A549 (cell line): ENCODE results near the gene LMF1. TPM values are rescaled to one million over a fixed set of nuclear protein-coding genes. Genes with fewer than 3 reads are reported as not detected.

Experiments
- ATAC-seq, 2 experiments: fragments of 200-7000 bp in 1 of 2; fragments of >200 bp in 1 of 2; cut with Nextera tagmentation in 1 of 2; cut with Tn5 transposase in 1 of 2; 3 replicates each; pipeline versions ENCODE4 v1.8.0 to v1.9.1; 2018 to 2020; ENCODE audit warnings: mild to moderate bottlenecking in 1 of 2, moderate library complexity in 1 of 2
- CTCF ChIA-PET: fragments of 300-600 bp; sonication (Branson Sonifier 250); formaldehyde crosslinking; extraction: SDS; loops from one replicate; lab custom pipeline; 2021; ENCODE audit warnings: antibody characterized with exemption, inconsistent platforms; lab: Yijun Ruan, JAX
- POLR2A ChIA-PET: fragments of 350-600 bp; formaldehyde crosslinking; extraction: SDS; loops from one replicate; lab custom pipeline; 2021; ENCODE audit warnings: antibody characterized with exemption, inconsistent platforms; lab: Yijun Ruan, JAX
- DNase-seq, 2 experiments: peaks; one replicate each; pipeline versions ENCODE4 v3.0.0 to v3.0.0-alpha.2; 2011 to 2016; ENCODE audit warnings: low read depth in 1 of 2, low spot score in 1 of 2
- FAIRE-seq: peaks from 2 replicates; lab custom pipeline; 2011; peaks lifted over from hg19 to GRCh38; lab: Jason Lieb, UNC
- H3K27ac ChIP-seq, 2 experiments: fragments of >200 bp; sonication (Bioruptor Twin); formaldehyde crosslinking; 3 replicates each; pipeline ENCODE4 v1.5.1; 2016 to 2017
- H3K4me1 ChIP-seq: fragments of >200 bp; sonication (Bioruptor Twin); formaldehyde crosslinking; 3 replicates; pipeline ENCODE4 v1.6.1; 2016
- H3K4me2 ChIP-seq: fragments of >200 bp; sonication (Bioruptor Twin); formaldehyde crosslinking; 3 replicates; pipeline ENCODE4 v1.6.1; 2016
- H3K4me3 ChIP-seq: fragments of >200 bp; sonication (Bioruptor Twin); formaldehyde crosslinking; 3 replicates; pipeline ENCODE4 v1.5.1; 2016
- H3K9me3 ChIP-seq: fragments of >200 bp; sonication (Bioruptor Twin); formaldehyde crosslinking; 3 replicates; pipeline ENCODE4 v1.6.1; 2016
- BCL3 ChIP-seq: fragments of >200 bp; sonication (Bioruptor Twin); formaldehyde crosslinking; IDR thresholded peaks from 3 replicates; pipeline ENCODE4 v1.6.1; 2016
- CBX2 ChIP-seq: fragments of 200-600 bp; sonication (generic); IDR thresholded peaks from 2 replicates; pipeline ENCODE4 v1.6.1; 2016; ENCODE audit warnings: low read depth, mild to moderate bottlenecking, borderline replicate concordance
- CBX8 ChIP-seq: fragments of 200-600 bp; sonication (generic); IDR thresholded peaks from 2 replicates; pipeline ENCODE4 v1.6.1; 2016
- CEBPB ChIP-seq, 2 experiments: fragments of >200 bp in 1 of 2; sonication (Bioruptor Twin) in 1 of 2; formaldehyde crosslinking in 1 of 2; IDR thresholded peaks; 2 replicates each; pipeline ENCODE4 v1.6.1; 2012 to 2016
- CHD4 ChIP-seq: fragments of 200-600 bp; sonication (generic); IDR thresholded peaks from 2 replicates; pipeline ENCODE4 v1.6.1; 2016; ENCODE audit warnings: antibody characterized with exemption, mild to moderate bottlenecking, borderline replicate concordance
- E2F6 ChIP-seq: IDR thresholded peaks from 2 replicates; pipeline ENCODE4 v1.6.1; 2012; ENCODE audit warnings: low read depth, borderline replicate concordance
- EHF ChIP-seq: fragments of 250-450 bp; sonication (Bioruptor Pico); IDR thresholded peaks from 2 replicates; pipeline ENCODE4 v1.5.0; 2020; ENCODE audit warnings: mild to moderate bottlenecking
- ELK1 ChIP-seq: fragments of 150-350 bp; IDR thresholded peaks from 2 replicates; pipeline ENCODE4 v1.6.1; 2014; ENCODE audit warnings: low read depth, mild to moderate bottlenecking, low read length
- FOXS1 ChIP-seq: fragments of 250-450 bp; sonication (Bioruptor Pico); IDR thresholded peaks from 2 replicates; pipeline ENCODE4 v1.5.0; 2020; ENCODE audit warnings: mild to moderate bottlenecking, moderate library complexity
- GATA3 ChIP-seq: IDR thresholded peaks from 2 replicates; pipeline ENCODE4 v1.6.1; 2012; ENCODE audit warnings: borderline replicate concordance
- HMGXB4 ChIP-seq: fragments of 250-450 bp; sonication (Bioruptor Pico); IDR thresholded peaks from 2 replicates; pipeline ENCODE4 v1.5.0; 2021; ENCODE audit warnings: mild to moderate bottlenecking, moderate library complexity, borderline replicate concordance
- HOXB13 ChIP-seq: fragments of 250-450 bp; sonication (Bioruptor Pico); IDR thresholded peaks from 2 replicates; pipeline ENCODE4 v1.5.0; 2020; ENCODE audit warnings: low read depth, mild to moderate bottlenecking, moderate library complexity
- HOXB5 ChIP-seq: fragments of 250-450 bp; sonication (Bioruptor Pico); IDR thresholded peaks from 2 replicates; pipeline ENCODE4 v1.5.0; 2020; ENCODE audit warnings: mild to moderate bottlenecking, moderate library complexity
- JUN ChIP-seq, 2 experiments: fragments of >200 bp; sonication (Bioruptor Twin); formaldehyde crosslinking; IDR thresholded peaks; 2 replicates in 1 of 2; 3 replicates in 1 of 2; pipeline ENCODE4 v1.6.1; 2016 to 2017
- JUNB ChIP-seq: fragments of >200 bp; sonication (Bioruptor Twin); formaldehyde crosslinking; IDR thresholded peaks from 2 replicates; pipeline ENCODE4 v1.6.1; 2016
- KDM1A ChIP-seq: fragments of 200-600 bp; sonication (generic); IDR thresholded peaks from 2 replicates; pipeline ENCODE4 v1.6.1; 2016; ENCODE audit warnings: low read depth, mild to moderate bottlenecking
- KDM5A ChIP-seq: fragments of 200-600 bp; sonication (generic); IDR thresholded peaks from 2 replicates; pipeline ENCODE4 v1.6.1; 2016; ENCODE audit warnings: antibody characterized with exemption, mild to moderate bottlenecking
- MAFK ChIP-seq: fragments of 450-650 bp; IDR thresholded peaks from 2 replicates; pipeline ENCODE4 v1.6.1; 2014; ENCODE audit not compliant: partially characterized antibody
- MAZ ChIP-seq: fragments of 150-350 bp; IDR thresholded peaks from 2 replicates; pipeline ENCODE4 v1.6.1; 2014; ENCODE audit warnings: antibody characterized with exemption, low read depth, low read length, borderline replicate concordance
- MYC ChIP-seq: IDR thresholded peaks from 2 replicates; pipeline ENCODE4 v1.6.1; 2012; ENCODE audit warnings: mild to moderate bottlenecking, inconsistent platforms, low read length, improper control_type of control experiment, borderline replicate concordance
- NFE2L2 ChIP-seq: fragments of 150-350 bp; conservative IDR thresholded peaks from 2 replicates; pipeline ENCODE4 v1.6.1; 2014; ENCODE audit warnings: low read length
- NR3C1 ChIP-seq: fragments of >200 bp; sonication (Bioruptor Twin); formaldehyde crosslinking; IDR thresholded peaks from 3 replicates; pipeline ENCODE4 v1.6.1; 2017
- POLR2A ChIP-seq: IDR thresholded peaks from 2 replicates; pipeline ENCODE4 v1.6.1; 2012; ENCODE audit warnings: mild to moderate bottlenecking, low read length
- POLR2AphosphoS2 ChIP-seq: conservative IDR thresholded peaks from 2 replicates; pipeline ENCODE4 v1.6.1; 2012; ENCODE audit warnings: low read length, improper control_type of control experiment, inconsistent platforms
- RAD21 ChIP-seq, 2 experiments: fragments of >200 bp in 1 of 2; sonication (Bioruptor Twin) in 1 of 2; formaldehyde crosslinking in 1 of 2; IDR thresholded peaks in 1 of 2; conservative IDR thresholded peaks in 1 of 2; 2 replicates in 1 of 2; 3 replicates in 1 of 2; pipeline ENCODE4 v1.6.1; 2012 to 2018; ENCODE audit warnings: inconsistent platforms in 1 of 2
- RFX5 ChIP-seq: fragments of 450-650 bp; IDR thresholded peaks from 2 replicates; pipeline ENCODE4 v1.7.1; 2014; ENCODE audit warnings: antibody characterized with exemption, mild to moderate bottlenecking, moderate library complexity
- RNF2 ChIP-seq: fragments of 200-600 bp; sonication (generic); IDR thresholded peaks from 2 replicates; pipeline ENCODE4 v1.6.1; 2016; ENCODE audit warnings: low read depth, mild to moderate bottlenecking, antibody characterized with exemption, moderate library complexity, borderline replicate concordance
- SREBF2 ChIP-seq: fragments of 450-650 bp; IDR thresholded peaks from 2 replicates; pipeline ENCODE4 v1.6.1; 2014; ENCODE audit warnings: mild to moderate bottlenecking, moderate library complexity
- ZC3H11A ChIP-seq: fragments of 450-650 bp; IDR thresholded peaks from 2 replicates; pipeline ENCODE4 v1.6.1; 2014; ENCODE audit warnings: antibody characterized with exemption, mild to moderate bottlenecking
- ZSCAN20 ChIP-seq: fragments of 250-450 bp; sonication (Bioruptor Pico); IDR thresholded peaks from 2 replicates; pipeline ENCODE4 v1.8.0; 2022; ENCODE audit warnings: mild to moderate bottlenecking, moderate library complexity
- WGBS: methylation state at CpG from one replicate; pipeline ENCODE4 v1.1.6; 2017; ENCODE audit errors: missing lambda C conversion rate; 5-methylcytosine and 5-hydroxymethylcytosine counted together
- polyA plus RNA-seq, 4 experiments: library from polyadenylated mRNA; depleted of rRNA in 3 of 4; stranded (reverse); fragments of >200 nt; fragmentation: RNase III in 1 of 4; extraction: RNeasy Plus Mini Kit Qiagen cat#74134 plus additional on column Dnase treatment in 1 of 4; gene quantifications; 2 replicates in 3 of 4; 3 replicates in 1 of 4; pipeline ENCODE4 v1.2.3, GENCODE V29; 2011 to 2017
- TF ChIP-seq, protein P1 (sequence below): fragments of 450-650 bp; IDR thresholded peaks from 2 replicates; pipeline ENCODE4 v1.6.1; 2014; ENCODE audit warnings: antibody characterized with exemption

Gene LMF1
- polyA plus RNA-seq, 2 of the 4 experiments (the other 2 are of a cell fraction), result 8.8 to 10.9 TPM

GRCh38 chr16:946048-946395 lies 24.8 kb downstream of the LMF1 start:
- 95% methylated on average over 8 of the region's 8 CpGs for WGBS
- H3K4me2 ChIP-seq, result no peak overlapping the region
- H3K9me3 ChIP-seq, result no peaks in the 10 kb centered on the region
- H3K4me1 ChIP-seq, result no peaks in the 10 kb centered on the region
- TF ChIP-seq CHD4 (no peak), POLR2A (no peak), CBX2 (no peak), CEBPB (IDR thresholded peaks at IDR 0.05) (no peak), MAFK (no peak), POLR2AphosphoS2 (no peak), JUN (IDR thresholded peaks at IDR 0.05) (no peak)
- TF ChIP-seq, protein P1, sequence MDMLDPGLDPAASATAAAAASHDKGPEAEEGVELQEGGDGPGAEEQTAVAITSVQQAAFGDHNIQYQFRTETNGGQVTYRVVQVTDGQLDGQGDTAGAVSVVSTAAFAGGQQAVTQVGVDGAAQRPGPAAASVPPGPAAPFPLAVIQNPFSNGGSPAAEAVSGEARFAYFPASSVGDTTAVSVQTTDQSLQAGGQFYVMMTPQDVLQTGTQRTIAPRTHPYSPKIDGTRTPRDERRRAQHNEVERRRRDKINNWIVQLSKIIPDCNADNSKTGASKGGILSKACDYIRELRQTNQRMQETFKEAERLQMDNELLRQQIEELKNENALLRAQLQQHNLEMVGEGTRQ, result no peak
- H3K27ac ChIP-seq, result no peak overlapping the region
- CTCF ChIA-PET, result interaction anchor here (0.7 to 1.0 kb wide), 2 partner anchors 8 to 17 kb away, joined by 3 to 4 read pairs; no protein-coding TSS in a partner anchor
- DNase-seq (no peak), ATAC-seq (no peak), FAIRE-seq (no peak)
- POLR2A ChIA-PET, result no interaction called here
- no peak overlapping the region for H3K4me3 ChIP-seq

DNA sequence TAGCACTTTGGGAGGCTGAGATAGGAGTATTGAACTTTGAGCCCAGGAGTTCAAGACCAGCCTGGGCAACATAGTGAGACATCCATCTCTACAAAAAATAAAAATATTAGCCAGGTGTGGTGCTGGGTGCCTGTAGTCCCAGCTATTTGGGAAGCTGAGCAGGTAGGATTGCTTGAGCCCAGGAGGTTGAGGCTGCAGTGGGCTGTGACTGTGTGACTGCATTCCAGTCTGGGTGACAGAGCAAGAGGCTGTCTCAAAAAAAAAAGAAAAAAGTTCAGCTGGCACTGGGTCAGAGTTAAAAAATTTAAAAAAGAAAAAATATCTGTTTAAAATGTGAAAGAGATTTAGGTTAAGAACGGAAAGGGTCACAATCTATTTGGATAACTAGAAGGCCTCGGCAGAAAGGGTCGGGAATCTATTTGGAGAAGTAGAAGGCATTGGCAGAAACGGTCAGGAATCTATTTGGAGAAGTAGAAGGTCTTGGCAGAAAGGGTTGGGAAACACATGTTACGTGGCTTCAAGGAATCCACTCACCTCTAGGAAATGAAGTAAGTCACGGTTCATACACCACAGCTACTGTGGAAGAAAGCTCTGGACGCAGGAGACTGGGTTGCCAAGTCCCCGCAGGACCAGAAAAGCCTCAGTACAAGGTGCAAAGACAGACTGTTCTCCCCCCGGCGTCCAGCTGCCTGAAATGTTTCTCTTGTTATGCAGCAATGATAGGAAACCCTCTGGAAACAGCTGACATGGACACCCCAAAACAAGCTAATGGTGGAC lies 25.3 kb downstream of the LMF1 start:
- TF ChIP-seq JUNB, result no peak
- TF ChIP-seq KDM5A, result no peak
- TF ChIP-seq MAZ, result no peak
- no peak for TF ChIP-seq FOXS1 (CRISPR knock-in tag)
- no peak for TF ChIP-seq EHF (CRISPR knock-in tag)
- no peak for TF ChIP-seq NFE2L2
- no peak for TF ChIP-seq RFX5
- no peak for TF ChIP-seq MYC
- TF ChIP-seq ELK1, result no peak
- no peak for TF ChIP-seq CBX8
- no peak for TF ChIP-seq NR3C1
- no peak for TF ChIP-seq HMGXB4 (CRISPR knock-in tag)
- no peak for TF ChIP-seq JUN (IDR thresholded peaks at IDR 0.05)
- TF ChIP-seq CBX2, result no peak
- WGBS, result 73% methylated on average over 10 of the region's 10 CpGs
- no peaks in the 10 kb centered on the region for H3K9me3 ChIP-seq
- FAIRE-seq, result no peak
- no peak overlapping the region for H3K27ac ChIP-seq
- ChIA-PET CTCF (interaction anchor here (0.7 to 1.0 kb wide), 3 partner anchors 8 to 299 kb away, joined by 3 to 4 read pairs (median 4); no protein-coding TSS in a partner anchor), POLR2A (no interaction called here)
- H3K4me2 ChIP-seq, result no peak overlapping the region
- no peaks in the 10 kb centered on the region for H3K4me1 ChIP-seq
- no peak; a peak in 1 of 6 replicates for ATAC-seq
- DNase-seq, result no peak
- no peak overlapping the region for H3K4me3 ChIP-seq

DNA sequence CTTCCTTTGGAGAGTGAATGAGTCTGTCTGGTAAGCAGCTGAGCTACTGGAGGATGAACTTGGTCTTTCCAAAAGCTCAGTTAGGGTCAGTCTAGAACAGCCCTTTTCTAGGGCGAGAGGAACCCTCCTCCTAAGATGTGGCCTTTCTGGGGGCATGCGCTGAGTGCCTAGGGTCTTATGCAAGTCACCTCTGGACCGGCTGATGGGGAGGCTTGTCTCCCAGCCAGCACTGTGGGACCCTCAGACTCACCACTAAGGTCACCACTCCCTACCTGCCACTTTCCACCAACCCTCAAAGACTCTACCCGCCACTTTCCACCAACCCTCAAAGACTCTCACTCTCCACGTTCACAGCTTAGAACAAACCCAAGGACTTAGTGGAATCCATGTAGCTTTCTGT lies 26.8 kb downstream of the LMF1 start:
- DNase-seq (no peak), ATAC-seq (no peak), FAIRE-seq (no peak)
- H3K4me2 ChIP-seq, result no peak overlapping the region
- POLR2A ChIA-PET, result no interaction called here
- H3K4me3 ChIP-seq, result no peak overlapping the region
- WGBS, result 86% methylated on average over 5 of the region's 5 CpGs
- no peak overlapping the region for H3K27ac ChIP-seq
- H3K9me3 ChIP-seq, result no peaks in the 10 kb centered on the region
- CTCF ChIA-PET, result no interaction called here
- H3K4me1 ChIP-seq, result no peaks in the 10 kb centered on the region
- no peak for TF ChIP-seq ZC3H11A
- TF ChIP-seq KDM5A, result no peak
- no peak for TF ChIP-seq BCL3
- no peak for TF ChIP-seq HOXB13 (CRISPR knock-in tag)
- no peak for TF ChIP-seq GATA3
- no peak for TF ChIP-seq RAD21 (conservative IDR thresholded peaks at IDR 0.05 in 1 of 2, IDR thresholded peaks at IDR 0.05 in 1 of 2)
- TF ChIP-seq ZSCAN20 (CRISPR knock-in tag), result no peak
- TF ChIP-seq E2F6, result no peak
- TF ChIP-seq KDM1A, result no peak
- TF ChIP-seq SREBF2, result no peak
- no peak for TF ChIP-seq RNF2
- TF ChIP-seq HOXB5 (CRISPR knock-in tag), result no peak
- TF ChIP-seq CBX8, result no peak
